ENCODE data around the gene C4A.

C4A gene

GRCh38 chr6:32050562-32050961 lies 68.7 kb downstream of the C4A start:
- H3K4me3 ChIP-seq (ENCODE audit: insufficient read depth, low read length, poor library complexity, severe bottlenecking), result no peak overlapping the region
- no peak overlapping the region for H3K27ac ChIP-seq (ENCODE audit: low read depth, low read length)
- no peak overlapping the region for H3K9ac ChIP-seq (ENCODE audit: low read length)
- H2AFZ ChIP-seq (ENCODE audit: low read depth, low read length, severe bottlenecking), result no peak overlapping the region
- no peak overlapping the region for H3K4me2 ChIP-seq (ENCODE audit: low read depth, low read length, poor library complexity, severe bottlenecking)
- H3K27me3 ChIP-seq (ENCODE audit: low read length), result no peaks in the 10 kb centered on the region
- H3F3A ChIP-seq (ENCODE audit: insufficient read depth), result no peaks in the 10 kb centered on the region
- H4K20me1 ChIP-seq (ENCODE audit: low read depth, low read length), result no peaks in the 10 kb centered on the region
- no peaks in the 10 kb centered on the region for H3K79me2 ChIP-seq (ENCODE audit: insufficient read depth, low read length)
- H3K9me3 ChIP-seq (ENCODE audit: insufficient read depth, low read length), result no peaks in the 10 kb centered on the region
- no peaks in the 10 kb centered on the region for H3K9me2 ChIP-seq (replicated peaks; ENCODE audit: insufficient read depth, low read length)
- TF ChIP-seq EZH2phosphoT487 (conservative IDR thresholded peaks at IDR 0.05; ENCODE audit: low read length) (no peak), CTCF (IDR thresholded peaks at IDR 0.05; ENCODE audit: insufficient read depth, low read length, poor library complexity, severe bottlenecking) (no peak)
- H3K36me3 ChIP-seq (ENCODE audit: low read length), result no peaks in the 10 kb centered on the region

All from SU-DHL-6 (cell line).